K562 (cell line): ENCODE measurements around the gene MRPS35. TPM values are rescaled to one million over a fixed set of nuclear protein-coding genes. Genes with fewer than 3 reads are reported as not detected.
A peak's percentile ranks its signal among the peaks of the same experiment; 100 is the strongest.

Source experiments
- ATAC-seq: fragments of 200-7000 bp; cut with Tn5 transposase; 3 replicates; pipeline ENCODE4 v1.9.1; 2020; ENCODE audit warnings: moderate library complexity
- BruUV-seq: library from RNA; stranded (reverse); fragments of 400-500 nt; replicated peaks from 2 replicates; lab custom pipeline; 2021; lab: Mats Ljungman, UMichigan
- CTCF ChIA-PET: fragments of 300-600 bp; formaldehyde crosslinking; extraction: SDS; loops from one replicate; lab custom pipeline; 2021; ENCODE audit warnings: low intra/inter-chr PET ratio; lab: Yijun Ruan, JAX
- POLR2A ChIA-PET: fragments of 300-600, 350-650 bp; sonication (Branson Sonifier 250); formaldehyde crosslinking; extraction: SDS; loops from one replicate; lab custom pipeline; 2021; ENCODE audit warnings: antibody characterized with exemption, inconsistent platforms; lab: Yijun Ruan, JAX
- DNase-seq, 4 experiments: peaks; one replicate each; pipeline versions ENCODE4 v3.0.0 to v3.0.0-alpha.2; 2011 to 2018; ENCODE audit warnings: low spot score in 3 of 4, mixed read lengths in 3 of 4; ENCODE audit errors: extremely low read depth in 1 of 4
- FAIRE-seq: peaks from 2 replicates; lab custom pipeline; 2011; peaks lifted over from hg19 to GRCh38; lab: Jason Lieb, UNC
- H2AFZ ChIP-seq: 2 replicates; pipeline ENCODE4 v1.6.0; 2011; ENCODE audit warnings: low read depth, low read length, control low read depth, inconsistent platforms
- H3K27ac ChIP-seq: fragments of 200-600 bp; 3 replicates; pipeline ENCODE4 v1.8.0; 2011; ENCODE audit warnings: low read depth, mild to moderate bottlenecking, control low read depth, inconsistent platforms, low read length, moderate library complexity, mixed read lengths; ENCODE audit errors: extremely low read depth
- H3K27me3 ChIP-seq, 2 experiments: fragments of 300-600 bp in 1 of 2; 2 replicates in 1 of 2; 3 replicates in 1 of 2; pipeline versions ENCODE4 v1.6.0 to v1.8.0; 2011; ENCODE audit warnings: inconsistent platforms in 2 of 2, low read length in 2 of 2, mild to moderate bottlenecking in 1 of 2, mixed read lengths in 1 of 2, moderate library complexity in 1 of 2; ENCODE audit not compliant: control insufficient read depth in 2 of 2, insufficient read depth in 2 of 2
- H3K36me3 ChIP-seq: fragments of 300-600 bp; 3 replicates; pipeline ENCODE4 v1.8.0; 2011; ENCODE audit warnings: mild to moderate bottlenecking, low read length, inconsistent platforms; ENCODE audit not compliant: control insufficient read depth, insufficient read depth
- H3K4me1 ChIP-seq, 2 experiments: fragments of 200-600 bp in 1 of 2; replicated peaks in 1 of 2; 2 replicates in 1 of 2; 3 replicates in 1 of 2; pipeline versions ENCODE4 v1.5.1 to v1.8.0; 2011; ENCODE audit warnings: inconsistent platforms in 2 of 2, low read length in 2 of 2, mild to moderate bottlenecking in 1 of 2, mixed read lengths in 1 of 2, moderate library complexity in 1 of 2; ENCODE audit not compliant: control insufficient read depth in 2 of 2, insufficient read depth in 2 of 2
- H3K4me2 ChIP-seq: 2 replicates; pipeline ENCODE4 v1.6.1; 2011; ENCODE audit warnings: low read length, control low read depth, inconsistent platforms, mixed read lengths; ENCODE audit not compliant: insufficient read depth
- H3K4me3 ChIP-seq: fragments of 200-600 bp; sonication (generic), shearing (Covaris generic); 2 replicates; pipeline ENCODE4 v1.5.1; 2016; ENCODE audit warnings: control low read depth, inconsistent platforms
- H3K79me2 ChIP-seq: fragments of 200-600 bp; 3 replicates; pipeline ENCODE4 v1.8.0; 2011; ENCODE audit warnings: low read length, inconsistent platforms; ENCODE audit not compliant: control insufficient read depth, insufficient read depth
- H3K9ac ChIP-seq, 2 experiments: 2 replicates each; pipeline versions ENCODE4 v1.6.0 to v1.6.1; 2011; ENCODE audit warnings: low read depth in 2 of 2, low read length in 2 of 2, control low read depth in 1 of 2, inconsistent platforms in 1 of 2, mild to moderate bottlenecking in 1 of 2, mixed read lengths in 1 of 2; ENCODE audit not compliant: insufficient read depth in 1 of 2
- H3K9me1 ChIP-seq: one replicate; pipeline ENCODE4 v1.6.0; 2011; ENCODE audit warnings: inconsistent platforms, mild to moderate bottlenecking, low read length, moderate library complexity; ENCODE audit not compliant: control insufficient read depth, insufficient read depth
- H3K9me3 ChIP-seq: replicated peaks from 2 replicates; pipeline ENCODE4 v1.5.1; 2011; ENCODE audit warnings: low read depth, low read length, inconsistent platforms; ENCODE audit not compliant: control insufficient read depth, insufficient read depth
- H4K20me1 ChIP-seq: replicated peaks from 2 replicates; pipeline ENCODE4 v1.6.1; 2011; ENCODE audit warnings: low read length, inconsistent platforms, mixed read lengths; ENCODE audit not compliant: control insufficient read depth, insufficient read depth
- ATF3 ChIP-seq, 2 experiments: fragments of 450-650 bp in 1 of 2; sonication (generic) in 1 of 2; formaldehyde crosslinking in 1 of 2; IDR thresholded peaks in 1 of 2; conservative IDR thresholded peaks in 1 of 2; 2 replicates each; pipeline versions ENCODE4 v1.6.1 to v1.8.1; 2016 to 2023; ENCODE audit warnings: mild to moderate bottlenecking in 2 of 2, moderate library complexity in 2 of 2, inconsistent platforms in 1 of 2, missing genetic modification reagents in 1 of 2
- IFI16 ChIP-seq: fragments of 250-450 bp; sonication (Bioruptor Pico); IDR thresholded peaks from 2 replicates; pipeline ENCODE4 v2.1.2; 2022; ENCODE audit warnings: mild to moderate bottlenecking, inconsistent platforms
- MYBL2 ChIP-seq, 2 experiments: fragments of 450-650 bp in 1 of 2; sonication (generic) in 1 of 2; formaldehyde crosslinking in 1 of 2; IDR thresholded peaks; 2 replicates each; pipeline versions ENCODE4 v1.6.1 to v1.8.1; 2017 to 2022; ENCODE audit warnings: borderline replicate concordance in 1 of 2, inconsistent platforms in 1 of 2, low read depth in 1 of 2, mild to moderate bottlenecking in 1 of 2, missing genetic modification reagents in 1 of 2, moderate library complexity in 1 of 2
- POLR2B ChIP-seq: fragments of 450-650 bp; IDR thresholded peaks from 2 replicates; pipeline ENCODE4 v1.6.1; 2018; ENCODE audit warnings: low read depth; ENCODE audit not compliant: partially characterized antibody
- RB1 ChIP-seq: fragments of 450-650 bp; IDR thresholded peaks from 2 replicates; pipeline ENCODE4 v1.6.1; 2017; ENCODE audit warnings: low read depth, mild to moderate bottlenecking
- SMAD1 ChIP-seq: fragments of 150-350 bp; IDR thresholded peaks from 2 replicates; pipeline ENCODE4 v1.6.1; 2014; ENCODE audit warnings: low read length, low read depth; ENCODE audit not compliant: partially characterized antibody
- TCF15 ChIP-seq: fragments of 250-450 bp; sonication (Bioruptor Pico); IDR thresholded peaks from 2 replicates; pipeline ENCODE4 v1.8.0; 2022; ENCODE audit warnings: moderate library complexity, mild to moderate bottlenecking, inconsistent platforms
- TCF3 ChIP-seq: sonication (generic); formaldehyde crosslinking; IDR thresholded peaks from 2 replicates; pipeline ENCODE4 v1.4.0; 2020; ENCODE audit warnings: mild to moderate bottlenecking, missing genetic modification reagents
- ZBTB5 ChIP-seq: fragments of 450-650 bp; IDR thresholded peaks from 2 replicates; pipeline ENCODE4 v1.6.1; 2017; ENCODE audit warnings: antibody characterized with exemption
- ZNF316 ChIP-seq: fragments of 450-650 bp; IDR thresholded peaks from 2 replicates; pipeline ENCODE4 v1.6.1; 2016
- WGBS: fragments of 100-300 bp; shearing (Covaris generic); methylation state at CpG from one replicate; pipeline ENCODE4 v1.1.6; 2016; ENCODE audit warnings: low coverage, mixed read lengths; ENCODE audit not compliant: insufficient coverage; ENCODE audit errors: missing lambda C conversion rate; 5-methylcytosine and 5-hydroxymethylcytosine counted together
- in situ Hi-C: fragments of 300-500 bp; cut with MboI; formaldehyde crosslinking; loops from 4 replicates; pipeline ENCODE4 v1.15.0; 2018; ENCODE audit warnings: inconsistent platforms, mixed read lengths
- intact Hi-C: fragments of 100-400 bp; cut with micrococcal nuclease; formaldehyde crosslinking; loops from 2 replicates; pipeline ENCODE4 v1.14.2; 2022
- polyA plus RNA-seq, 8 experiments: library from polyadenylated mRNA; depleted of rRNA in 4 of 8; stranded (reverse) in 5 of 8; unstranded in 3 of 8; fragments of >200 nt; fragmentation: Nextera tagmentation in 2 of 8; fragmentation: Illumina TruSeq in 1 of 8; extraction: Ambion mirVana in 2 of 8; extraction: Trizol in 1 of 8; gene quantifications; 2 replicates each; pipeline versions ENCODE4 v1.2.1 to v1.2.3, GENCODE V29; 2011 to 2014; ENCODE audit warnings: inconsistent platforms in 1 of 8, missing spikeins in 1 of 8
- total RNA-seq, 7 experiments: library from RNA; depleted of rRNA in 6 of 7; stranded (reverse); fragments of >200 nt in 6 of 7; fragmentation: Illumina TruSeq in 2 of 7; extraction: Trizol in 2 of 7; gene quantifications; 2 replicates each; pipeline versions ENCODE4 v1.2.1 to v1.2.3, GENCODE V29; 2011 to 2021; ENCODE audit warnings: low replicate concordance in 1 of 7
- TF ChIP-seq, protein P1 (sequence below): fragments of 450-650 bp; IDR thresholded peaks from 2 replicates; pipeline ENCODE4 v1.6.1; 2016

MRPS35 gene
- total and polyA plus RNA-seq, 9 of the 15 experiments (the other 6 are each of a cell fraction or from before 2014, with no cell fraction given), result 79.0 to 183 (median 114) TPM

DNA sequence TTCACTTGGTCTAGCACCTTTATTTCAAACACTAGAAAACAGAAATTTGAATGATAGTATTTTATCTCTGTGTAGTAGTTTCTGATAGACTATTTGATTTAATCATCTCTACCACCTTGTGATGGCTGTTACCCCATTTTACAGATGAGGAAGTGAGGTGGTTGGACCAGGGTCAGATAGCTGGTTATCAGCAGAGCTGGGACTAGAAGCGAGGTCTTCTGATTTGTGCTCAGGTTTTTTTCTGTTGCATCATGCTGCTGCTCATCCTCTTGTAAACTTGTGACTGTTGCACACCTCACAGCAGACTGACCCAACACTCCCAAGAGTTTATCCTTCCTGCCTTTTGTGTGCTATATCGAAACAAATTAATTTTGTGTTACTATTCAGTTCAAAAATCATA is 79.5 kb downstream of the MRPS35 start (continued):
- peak; percentile 53 for TF ChIP-seq TCF3 (CRISPR knock-in tag)
- TF ChIP-seq POLR2B, result no peak
- no peak for TF ChIP-seq ZNF316

GRCh38 chr12:27794818-27795584 is 84.4 kb downstream of the MRPS35 start:
- in situ Hi-C loops, result no loop called here
- TF ChIP-seq ZBTB5 (no peak), IFI16 (CRISPR knock-in tag) (no peak), ATF3 (IDR thresholded peaks at IDR 0.05) (no peak), ATF3 (CRISPR knock-in tag; conservative IDR thresholded peaks at IDR 0.05) (no peak), TCF3 (CRISPR knock-in tag) (no peak), SMAD1 (no peak), TCF15 (CRISPR knock-in tag) (no peak), RB1 (no peak), MYBL2 (IDR thresholded peaks at IDR 0.05; ENCODE audit: low read depth) (no peak), MYBL2 (CRISPR knock-in tag; IDR thresholded peaks at IDR 0.05; ENCODE audit: borderline replicate concordance) (no peak)
- TF ChIP-seq, protein P1, sequence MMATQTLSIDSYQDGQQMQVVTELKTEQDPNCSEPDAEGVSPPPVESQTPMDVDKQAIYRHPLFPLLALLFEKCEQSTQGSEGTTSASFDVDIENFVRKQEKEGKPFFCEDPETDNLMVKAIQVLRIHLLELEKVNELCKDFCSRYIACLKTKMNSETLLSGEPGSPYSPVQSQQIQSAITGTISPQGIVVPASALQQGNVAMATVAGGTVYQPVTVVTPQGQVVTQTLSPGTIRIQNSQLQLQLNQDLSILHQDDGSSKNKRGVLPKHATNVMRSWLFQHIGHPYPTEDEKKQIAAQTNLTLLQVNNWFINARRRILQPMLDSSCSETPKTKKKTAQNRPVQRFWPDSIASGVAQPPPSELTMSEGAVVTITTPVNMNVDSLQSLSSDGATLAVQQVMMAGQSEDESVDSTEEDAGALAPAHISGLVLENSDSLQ, result no peak

More at GRCh38 chr12:27794818-27795584, 84.4 kb downstream of the MRPS35 start:
- POLR2A ChIA-PET, result interaction anchor here (0.7 to 1.6 kb wide), 2 partner anchors 8 to 971 kb away, joined by 3 to 4 read pairs; no protein-coding TSS in a partner anchor
- Histone ChIP-seq H3K4me3 (no peak overlapping the region), H4K20me1 (no peaks in the 10 kb centered on the region), H3K9ac (no peak overlapping the region), H3K9me1 (no peaks in the 10 kb centered on the region), H3K4me2 (no peak overlapping the region), H3K27ac (no peak overlapping the region), H2AFZ (no peak overlapping the region), H3K4me1 (peaks cover 0 to 4% of the 10 kb centered on the region in 2 experiments; a peak in 2 of 5 replicates), H3K36me3 (peaks cover 47% of the 10 kb centered on the region; the same call in 2 of the 3 replicates), H3K9me3 (no peaks in the 10 kb centered on the region), H3K27me3 (no peaks in the 10 kb centered on the region), H3K79me2 (no peaks in the 10 kb centered on the region)
- ATAC-seq (no peak), DNase-seq (no peak), FAIRE-seq (no peak)
- 78% methylated on average over 6 of the region's 6 CpGs for WGBS
- BruUV-seq, result no TSS peak
- CTCF ChIA-PET, result no interaction called here
- intact Hi-C loops, result no loop called here
